Activated CD4-positive, alpha-beta T cell treated with anti-CD3 and anti-CD28 coated beads, Interleukin-2, amount 50 U/mL, for 16 hours (primary cell): Measurements from ENCODE around the gene CALHM6.

ENCODE experiments used
- DNase-seq: peaks from one replicate; pipeline ENCODE4 v3.0.0-alpha.2; 2020

Gene CALHM6

GRCh38 chr6:116461331-116461931, at the start of gene CALHM6:
TSS of gene CALHM6 (plus strand) at chr6:116461375. CDS start at chr6:116461930, 555 bp downstream.
- no peak for DNase-seq

- no peak for DNase-seq
These were observed 48.9 kb upstream of the CALHM6 start for GRCh38 chr6:116412270-116412669.

- DNase-seq, result no peak
These were observed 47.8 kb upstream of the CALHM6 start for GRCh38 chr6:116413357-116413756.

- DNase-seq, result no peak
These were observed 43.5 kb upstream of the CALHM6 start for GRCh38 chr6:116417661-116418060.

GRCh38 chr6:116419069-116419786, 41.9 kb upstream of the CALHM6 start:
- DNase-seq, result no peak

GRCh38 chr6:116420341-116420740, 40.8 kb upstream of the CALHM6 start:
- no peak for DNase-seq

- DNase-seq, result no peak
These were observed 38.9 kb upstream of the CALHM6 start for GRCh38 chr6:116422238-116422637.

GRCh38 chr6:116424001-116424400, 37.2 kb upstream of the CALHM6 start:
- no peak for DNase-seq

- DNase-seq, result no peak
These were observed 34.6 kb upstream of the CALHM6 start for GRCh38 chr6:116426551-116426950.

GRCh38 chr6:116429111-116429510, 32.1 kb upstream of the CALHM6 start:
- no peak for DNase-seq

- DNase-seq, result no peak
These were observed 30.3 kb upstream of the CALHM6 start for GRCh38 chr6:116430860-116431259.

- DNase-seq, result no peak
These were observed 29.1 kb upstream of the CALHM6 start for GRCh38 chr6:116431964-116432595.

GRCh38 chr6:116433206-116433712, 27.9 kb upstream of the CALHM6 start:
- no peak for DNase-seq

- DNase-seq, result no peak
These were observed 27.0 kb upstream of the CALHM6 start for GRCh38 chr6:116434056-116434725.

GRCh38 chr6:116436586-116436985, 24.6 kb upstream of the CALHM6 start:
- no peak for DNase-seq

- no peak for DNase-seq
These were observed 23.5 kb upstream of the CALHM6 start for GRCh38 chr6:116437656-116438055.

- no peak for DNase-seq
These were observed 22.4 kb upstream of the CALHM6 start for GRCh38 chr6:116438590-116439448.

- DNase-seq, result no peak
These were observed 21.6 kb upstream of the CALHM6 start for GRCh38 chr6:116439522-116440051.

GRCh38 chr6:116443105-116443504, 18.1 kb upstream of the CALHM6 start:
- no peak for DNase-seq

GRCh38 chr6:116444092-116444491, 17.1 kb upstream of the CALHM6 start:
- DNase-seq, result peak; percentile 28

- no peak for DNase-seq
These were observed 16.6 kb upstream of the CALHM6 start for GRCh38 chr6:116444575-116444974.

- no peak for DNase-seq
These were observed 16.1 kb upstream of the CALHM6 start for GRCh38 chr6:116445102-116445501.
